CD4-positive, alpha-beta T cell treated with Interleukin-21 for 1 hour (primary cell): ENCODE measurements around the gene PIGP.
"Not testable (repeated sequence)": the region's sequence is repeated elsewhere in the genome, so short reads cannot be mapped to it uniquely, and the experiment has no call there.

Experiments
- DNase-seq: peaks from one replicate; pipeline ENCODE4 v3.0.0-alpha.2; 2020

The PIGP gene

DNA sequence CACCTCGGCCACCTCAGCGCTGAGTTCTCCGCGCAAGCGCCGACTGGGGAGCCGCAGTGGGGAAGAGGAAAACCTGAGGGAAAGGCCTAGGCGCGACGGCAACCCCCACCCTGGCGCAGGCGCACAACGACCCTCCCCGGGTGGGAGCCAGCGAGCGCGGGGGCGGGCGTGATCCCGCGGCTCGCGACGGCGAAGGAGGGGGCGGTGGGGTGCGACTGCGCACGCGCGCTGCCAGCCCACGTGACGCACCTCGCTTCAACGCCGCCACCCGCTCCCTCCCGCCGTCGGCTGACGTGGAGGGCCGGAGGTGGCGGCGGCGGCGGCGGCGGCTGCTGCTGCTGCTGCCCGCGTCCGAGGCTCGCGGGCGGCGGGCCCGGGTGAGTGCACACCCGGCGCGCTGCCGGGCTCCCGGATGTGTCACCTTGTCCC, at the start of gene PIGP, which contains the start of gene TTC3:
Gene PIGP (minus strand): TSS at position 84 of the 429 bp plus-strand sequence. CDS start 556 bp downstream, outside the sequence.
Gene TTC3 (plus strand): TSS at position 267 of the 429 bp plus-strand sequence. CDS start 14,004 bp downstream, outside the sequence.
- peak; percentile 95 for DNase-seq

DNA sequence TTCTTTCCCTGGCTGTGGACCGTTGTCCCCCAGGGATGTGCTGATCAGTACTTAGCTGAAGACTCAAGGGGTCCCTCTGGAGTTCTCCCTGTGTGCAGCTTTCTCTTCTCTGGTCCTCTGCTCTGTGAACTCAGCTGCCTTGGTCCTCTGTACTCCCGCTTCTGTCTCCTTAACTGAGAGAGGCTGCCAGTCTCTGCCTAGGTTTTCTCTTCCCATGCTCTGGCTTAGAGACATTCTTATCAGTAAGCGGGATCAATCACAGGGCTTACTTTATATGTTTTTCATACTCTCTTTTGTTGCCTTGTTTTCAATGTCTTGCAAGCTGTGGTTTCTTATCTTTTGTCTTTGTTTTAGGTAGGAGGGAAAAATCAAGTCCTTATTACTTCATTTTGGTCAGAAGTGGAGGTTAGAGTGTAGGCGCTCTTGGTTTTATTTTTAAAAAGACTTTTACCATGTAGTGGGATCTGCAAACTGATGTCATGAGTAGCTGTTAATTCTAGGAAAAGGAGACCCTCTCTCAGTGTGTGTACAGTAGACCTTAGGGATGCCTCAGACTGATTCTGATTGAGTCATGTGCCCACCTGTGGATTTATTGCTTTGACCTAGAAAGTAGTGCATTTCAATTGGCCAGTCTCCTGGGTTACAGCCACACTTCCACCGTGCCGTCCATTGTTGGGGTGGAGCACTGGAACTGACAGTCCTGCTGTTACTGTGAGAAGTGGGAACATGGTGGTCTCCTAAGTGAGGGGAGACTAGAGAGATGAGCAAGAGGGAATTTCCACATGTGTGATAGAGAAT, 46.7 kb upstream of the PIGP start:
- DNase-seq, result no peak

DNA sequence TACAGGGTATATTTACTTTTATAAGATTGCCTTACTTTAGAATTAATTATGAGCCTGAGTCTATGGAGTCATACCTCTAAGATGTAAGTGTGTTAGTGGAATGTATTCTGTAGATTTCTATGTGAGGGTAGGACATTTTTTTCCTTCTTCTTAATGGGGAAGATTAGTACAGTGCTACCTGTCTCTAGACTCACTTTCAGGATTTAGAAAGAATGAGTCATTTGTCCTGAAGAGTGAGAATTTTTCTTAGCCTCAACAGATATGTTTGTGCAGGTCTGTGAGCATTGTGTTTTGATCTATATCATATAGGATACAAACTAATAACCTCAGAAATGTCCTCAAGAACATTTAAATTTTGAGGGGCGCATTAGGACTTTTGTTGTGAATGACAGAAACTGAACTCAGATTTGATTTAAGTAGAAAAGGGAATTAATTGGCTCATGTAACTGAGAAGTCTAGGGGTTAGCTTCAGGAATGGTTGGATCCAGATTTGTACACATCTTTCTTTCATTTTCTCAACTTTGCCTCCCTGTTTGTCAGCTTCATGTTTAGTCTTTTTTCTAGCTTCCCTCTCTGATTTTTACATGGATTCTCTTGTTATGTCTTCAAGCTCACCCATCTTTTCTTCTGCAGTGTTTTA, 45.4 kb upstream of the PIGP start:
- no peak for DNase-seq

DNA sequence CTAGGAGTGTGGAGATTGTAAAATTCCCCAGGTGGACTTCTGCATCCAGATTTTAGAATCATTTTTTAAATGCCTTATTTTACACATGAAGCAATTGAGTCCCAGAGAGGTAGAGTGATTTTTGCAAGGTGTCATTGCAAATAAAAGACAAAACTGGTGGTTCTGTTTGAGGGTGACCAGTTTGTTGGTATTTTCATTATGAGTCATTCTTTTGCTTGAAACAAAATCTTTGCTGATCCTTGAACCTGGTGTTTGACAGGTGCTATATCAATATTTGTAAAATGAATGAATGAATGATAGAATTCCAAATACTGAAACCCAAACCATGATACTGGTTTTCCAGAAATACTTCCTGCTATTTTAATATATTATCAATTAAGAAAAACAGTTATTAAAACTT, 44.3 kb upstream of the PIGP start:
- no peak for DNase-seq

DNA sequence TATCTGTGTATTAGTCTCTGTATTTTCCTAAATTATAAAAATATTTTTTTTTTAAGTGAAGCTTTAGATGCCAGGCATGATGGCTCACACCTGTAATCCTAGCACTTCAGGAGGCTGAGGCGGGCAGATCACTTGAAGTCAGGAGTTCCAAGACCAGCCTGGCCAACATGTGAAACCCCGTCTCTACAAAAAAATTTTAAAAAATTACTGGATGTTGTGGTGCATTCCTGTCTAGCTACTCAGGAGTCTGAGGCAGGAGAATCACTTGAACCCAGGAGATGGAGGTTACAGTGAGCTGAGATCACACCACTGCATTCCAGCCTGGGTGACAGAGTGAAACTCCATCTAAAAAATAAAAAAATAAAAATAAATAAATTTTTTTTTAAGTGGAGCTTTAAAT, 43.6 kb upstream of the PIGP start:
- DNase-seq, result not testable (repeated sequence)

DNA sequence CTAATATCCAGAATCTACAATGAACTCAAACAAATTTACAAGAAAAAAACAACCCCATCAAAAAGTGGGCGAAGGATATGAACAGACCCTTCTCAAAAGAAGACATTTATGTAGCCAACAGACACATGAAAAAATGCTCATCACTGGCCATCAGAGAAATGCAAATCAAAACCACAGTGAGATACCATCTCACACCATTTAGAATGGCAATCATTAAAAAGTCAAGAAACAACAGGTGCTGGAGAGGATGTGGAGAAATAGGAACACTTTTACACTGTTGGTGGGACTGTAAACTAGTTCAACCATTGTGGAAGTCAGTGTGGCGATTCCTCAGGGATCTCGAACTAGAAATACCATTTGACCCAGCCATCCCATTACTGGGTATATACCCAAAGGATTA, 41.4 kb upstream of the PIGP start:
- not testable (repeated sequence) for DNase-seq

DNA sequence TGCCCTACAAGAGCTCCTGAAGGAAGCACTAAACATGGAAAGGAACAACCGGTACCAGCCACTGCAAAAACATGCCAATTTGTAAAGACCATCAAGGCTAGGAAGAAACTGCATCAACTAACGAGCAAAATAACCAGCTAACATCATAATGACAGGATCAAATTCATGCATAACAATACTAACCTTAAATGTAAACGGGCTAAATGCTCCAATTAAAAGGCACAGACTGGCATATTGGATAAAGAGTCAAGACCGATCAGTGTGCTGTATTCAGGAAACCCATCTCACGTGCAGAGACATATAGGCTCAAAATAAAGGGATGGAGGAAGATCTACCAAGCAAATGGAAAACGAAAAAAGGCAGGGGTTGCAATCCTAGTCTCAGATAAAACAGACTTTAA, 38.2 kb upstream of the PIGP start:
- DNase-seq, result not testable (repeated sequence)

DNA sequence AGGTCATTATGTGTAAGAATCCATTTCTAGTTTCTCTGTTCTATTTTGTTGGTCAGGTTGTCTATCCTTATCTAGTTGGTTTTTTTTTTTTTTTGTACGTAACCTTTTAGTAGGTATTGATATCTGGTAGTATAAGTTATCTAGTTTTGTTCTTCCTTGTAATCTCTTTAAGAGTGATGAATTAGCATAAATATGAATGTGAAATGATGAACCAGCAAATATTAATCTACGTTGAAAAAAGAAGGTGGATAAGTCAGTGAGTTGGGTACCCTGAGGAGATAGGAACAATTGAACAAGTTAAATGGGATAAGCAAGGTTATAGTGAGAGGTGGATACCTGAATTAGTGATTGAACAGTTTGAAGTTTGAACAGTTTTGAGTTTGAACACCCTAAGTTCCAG, 34.1 kb upstream of the PIGP start:
- no peak for DNase-seq

DNA sequence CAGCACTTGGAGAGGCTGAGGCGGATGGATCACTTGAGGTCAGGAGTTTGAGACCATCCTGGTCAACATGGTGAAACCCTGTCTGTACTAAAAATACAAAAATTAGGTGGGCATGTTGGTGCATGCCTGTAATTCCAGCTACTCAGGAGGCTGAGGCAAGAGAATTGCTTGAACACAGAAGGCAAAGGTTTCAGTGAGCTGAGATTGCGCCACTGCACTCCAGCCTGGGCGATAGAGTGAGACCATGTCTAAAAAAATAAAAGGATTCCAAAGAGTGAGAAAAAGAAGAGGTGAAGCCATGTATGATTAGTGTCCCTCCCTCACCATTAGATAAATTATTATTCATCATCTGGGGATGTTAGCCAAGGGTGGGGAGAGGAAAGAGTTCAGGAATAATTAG, 29.9 kb upstream of the PIGP start:
- DNase-seq, result not testable (repeated sequence)

DNA sequence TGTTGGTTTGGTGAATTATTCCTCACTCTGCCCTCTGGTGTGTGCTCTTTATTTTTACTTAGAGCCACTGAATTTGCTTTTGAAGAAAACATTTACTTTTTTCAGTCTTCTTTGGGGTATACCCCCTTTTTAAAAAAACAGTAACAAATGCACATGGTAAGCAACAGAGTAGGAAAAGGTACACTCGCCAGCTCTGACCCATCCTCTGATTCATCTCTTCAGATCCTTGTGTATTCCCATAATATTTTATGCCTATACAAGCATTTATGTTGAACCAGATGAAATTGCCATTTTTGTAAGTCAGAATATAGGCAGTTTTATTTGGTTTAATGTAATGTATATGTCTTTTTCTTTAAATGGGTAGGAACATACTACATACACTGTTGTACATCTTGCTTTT, 28.5 kb upstream of the PIGP start:
- no peak for DNase-seq

DNA sequence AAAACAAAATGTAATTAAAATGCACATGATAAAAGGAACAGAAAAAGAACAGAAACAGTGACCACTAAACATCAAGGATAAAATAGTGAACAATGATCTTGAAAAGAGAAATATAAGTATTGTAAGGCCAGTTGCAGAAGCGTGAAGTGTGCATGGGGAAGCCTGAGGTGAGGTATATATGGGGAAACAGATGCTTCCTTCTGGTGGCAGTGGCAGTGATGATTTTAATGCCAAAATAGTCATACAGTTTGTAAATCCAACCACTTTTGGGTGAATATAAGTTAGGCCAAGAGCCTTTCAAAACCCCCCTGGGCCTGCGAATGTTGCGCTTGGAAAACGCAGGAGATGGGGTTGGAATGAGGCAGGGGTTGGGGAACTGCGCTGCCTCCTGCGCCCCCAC, 27.4 kb upstream of the PIGP start:
- DNase-seq, result no peak

DNA sequence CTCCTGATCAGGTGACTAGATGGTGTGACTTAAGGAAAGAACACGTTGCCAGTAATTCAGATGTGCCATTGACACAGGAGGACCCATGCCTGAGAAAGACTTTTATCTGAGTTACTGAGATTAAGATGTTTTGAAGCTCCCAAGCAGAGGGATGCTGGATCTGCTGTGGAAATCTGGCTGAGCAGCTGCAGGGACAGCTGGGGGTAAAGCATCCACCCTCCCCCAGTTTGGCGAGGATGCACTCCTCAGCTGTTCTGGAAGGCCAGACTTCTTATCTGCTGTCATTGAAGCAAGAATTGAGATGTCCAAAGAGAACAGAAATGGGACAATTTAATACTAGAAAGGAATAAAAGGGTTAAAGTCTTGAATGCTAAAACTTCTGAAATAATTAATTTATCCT, 25.9 kb upstream of the PIGP start:
- DNase-seq, result no peak

DNA sequence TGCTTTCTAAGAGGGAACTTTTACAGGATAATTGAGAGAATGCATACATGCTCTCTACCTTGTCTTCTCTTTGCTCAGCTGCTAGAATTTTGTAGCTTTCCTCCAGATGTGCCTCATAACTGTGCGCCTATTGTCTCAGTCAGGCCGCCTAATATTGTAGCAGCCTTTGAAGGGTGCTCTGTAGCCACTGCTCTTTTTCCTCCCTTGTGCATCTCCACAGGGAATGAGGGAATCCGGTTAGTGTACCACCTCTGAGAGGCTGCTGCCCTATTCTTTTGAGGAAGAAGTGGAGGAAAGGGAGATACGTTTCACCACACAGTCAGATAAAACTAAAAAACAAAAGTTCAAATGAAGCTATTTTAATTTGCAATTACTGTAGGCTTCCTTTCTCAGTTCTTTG, 22.9 kb upstream of the PIGP start:
- DNase-seq, result no peak

DNA sequence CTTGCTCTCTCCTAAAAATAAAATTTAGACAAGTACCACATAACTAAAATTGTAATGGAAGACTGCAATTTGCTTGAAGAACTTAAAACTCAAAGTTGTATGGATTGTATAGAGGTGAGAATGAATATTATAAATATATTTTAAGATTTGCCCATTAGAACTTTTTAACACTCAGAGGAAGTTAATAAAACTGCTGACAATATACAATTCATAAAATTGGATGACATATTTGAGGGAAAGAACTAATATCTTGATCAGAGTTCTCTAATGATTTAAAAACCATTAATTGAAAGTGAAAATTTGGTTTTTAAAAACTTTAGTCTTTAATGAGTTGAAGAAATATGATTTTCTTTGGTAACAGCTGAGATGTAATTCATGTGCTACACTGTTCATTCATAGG, 21.1 kb upstream of the PIGP start:
- DNase-seq, result no peak

DNA sequence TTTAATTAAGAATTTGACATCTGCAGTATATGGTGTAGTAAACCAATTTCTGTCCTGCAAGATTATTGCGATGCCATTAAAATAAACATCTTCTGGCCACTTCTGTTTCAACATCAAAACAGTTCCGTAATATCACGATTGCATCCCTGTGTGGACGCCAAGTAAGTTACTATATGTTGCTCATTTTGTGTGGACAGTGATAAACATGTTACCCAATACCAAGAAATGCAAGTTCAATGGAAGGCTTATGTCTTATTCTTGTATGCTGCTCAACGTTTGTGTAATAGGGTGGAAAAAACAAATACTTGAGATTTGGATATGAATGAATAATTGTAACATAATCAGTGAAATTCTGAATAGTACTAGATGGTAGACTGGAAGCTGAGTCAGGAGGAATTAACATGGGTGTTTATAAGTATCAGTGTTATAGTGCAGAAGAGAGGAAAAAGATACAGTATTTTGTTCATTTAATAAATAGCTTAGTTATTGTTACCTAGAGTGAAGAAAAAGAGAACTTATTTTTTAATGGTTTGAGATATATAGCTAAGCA, 15.4 kb upstream of the PIGP start:
- no peak for DNase-seq

DNA sequence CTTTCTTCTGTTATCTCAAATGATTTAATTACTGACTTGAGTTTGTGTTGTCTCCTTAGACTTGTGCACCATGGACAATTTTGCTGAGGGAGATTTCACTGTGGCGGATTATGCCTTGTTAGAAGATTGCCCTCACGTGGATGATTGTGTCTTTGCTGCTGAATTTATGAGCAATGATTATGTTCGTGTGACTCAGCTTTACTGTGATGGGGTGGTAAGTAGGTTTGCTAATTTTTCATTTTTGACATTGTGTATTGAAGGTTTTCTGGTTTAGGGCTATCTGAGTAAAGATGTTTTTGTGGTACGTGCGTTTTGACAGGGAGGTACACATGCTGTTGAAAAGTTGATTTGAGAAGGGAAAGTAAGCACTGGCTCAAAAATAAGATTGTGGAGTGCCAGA, 14.3 kb upstream of the PIGP start:
- no peak for DNase-seq

DNA sequence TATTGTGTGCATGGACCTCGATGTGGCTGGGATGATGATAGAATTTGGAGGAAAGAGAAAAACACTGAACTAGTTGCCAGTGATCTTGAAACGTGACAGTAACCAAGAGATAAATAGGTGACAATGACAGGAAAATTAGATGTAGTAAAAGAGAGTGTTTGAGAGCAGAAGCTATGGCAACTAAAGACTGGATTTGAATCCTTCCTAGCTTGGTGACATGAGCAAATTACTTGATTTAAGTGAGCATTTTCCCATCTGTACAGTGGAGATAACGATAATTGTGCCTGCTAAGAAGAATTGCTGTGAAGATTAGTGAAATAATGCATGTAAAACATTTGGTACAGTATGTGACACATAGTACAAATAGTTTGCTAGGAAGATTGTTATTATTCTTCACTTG, 12.9 kb upstream of the PIGP start:
- no peak for DNase-seq

DNA sequence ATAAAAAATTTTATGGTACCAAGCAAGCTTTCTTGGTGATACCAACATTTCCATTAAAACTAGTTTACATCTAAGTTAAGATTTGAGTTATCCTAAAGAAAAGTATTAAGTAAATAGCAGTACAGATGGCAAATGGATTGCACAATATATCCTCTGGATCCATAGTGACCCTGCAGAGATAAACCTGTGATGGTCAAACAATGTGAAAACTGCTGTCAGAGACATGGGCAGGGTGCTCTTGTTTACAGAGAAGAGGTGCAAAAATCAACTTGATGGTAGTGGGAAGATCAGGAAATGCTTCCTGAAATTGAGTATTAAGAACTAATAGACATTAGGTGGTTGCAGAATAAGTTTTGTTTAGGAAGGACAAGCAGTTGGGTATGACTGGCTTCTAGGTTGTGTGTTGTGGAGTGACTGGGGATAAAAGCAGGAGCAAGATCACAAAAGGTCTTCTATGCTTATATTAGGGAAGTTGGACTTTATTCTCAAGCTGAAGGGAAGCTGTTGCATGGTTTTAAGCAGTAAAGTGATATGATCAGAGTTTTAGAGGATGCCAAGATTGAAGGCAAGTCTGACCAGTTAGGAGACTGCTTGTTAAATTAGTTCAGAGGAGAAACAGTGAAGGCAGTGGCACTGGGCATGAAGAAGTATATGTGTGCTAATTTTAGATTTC, 10.1 kb upstream of the PIGP start:
- no peak for DNase-seq

DNA sequence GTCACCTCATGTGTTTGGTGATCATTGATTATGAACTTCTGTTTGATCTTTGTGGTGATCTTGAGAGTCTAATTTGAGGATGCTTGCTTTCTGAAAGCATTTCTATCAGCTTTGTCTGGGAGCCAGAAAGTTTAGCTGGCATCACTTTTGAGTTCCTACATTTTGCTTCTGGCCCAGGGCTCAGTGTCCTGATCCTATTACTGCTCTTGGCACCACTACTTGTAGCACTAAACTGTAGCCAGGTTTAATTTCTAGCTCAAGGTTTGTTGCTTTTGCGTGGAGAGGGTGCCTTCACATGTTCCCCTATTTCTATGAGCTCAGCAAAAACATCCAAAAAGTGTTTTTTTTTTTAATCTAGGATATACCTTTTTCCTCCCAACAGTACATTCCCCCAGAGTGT, 9.5 kb upstream of the PIGP start:
- DNase-seq, result no peak

DNA sequence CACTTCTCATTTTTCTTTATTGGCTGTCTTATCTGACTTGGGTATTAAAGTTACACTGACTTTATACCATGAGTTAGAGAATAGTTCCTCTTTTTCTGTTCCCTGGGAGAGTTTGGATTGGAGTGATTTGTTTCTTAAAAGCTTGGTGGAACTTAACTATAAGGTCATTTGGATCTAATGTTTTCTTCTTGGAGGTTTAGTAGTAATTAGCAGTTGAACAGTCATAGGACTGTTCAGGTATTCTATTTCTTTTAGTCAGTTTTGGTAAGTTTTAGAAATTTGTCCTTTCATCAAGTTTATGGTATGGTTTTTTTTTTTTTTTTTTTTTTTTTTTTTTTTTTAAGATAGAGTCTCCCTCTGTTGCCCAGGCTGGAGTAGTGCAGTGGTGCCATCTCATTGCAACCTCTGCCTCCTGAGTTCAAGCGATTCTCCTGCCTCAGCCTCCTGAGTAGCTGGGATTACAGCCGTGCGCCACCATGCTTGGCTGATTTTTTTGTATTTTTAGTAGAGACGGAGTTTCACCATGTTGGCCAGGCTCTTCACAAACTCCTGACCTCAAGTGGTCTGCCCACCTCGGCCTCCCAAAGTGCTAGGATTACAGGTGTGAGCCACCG, 6.4 kb upstream of the PIGP start:
- DNase-seq, result no peak

DNA sequence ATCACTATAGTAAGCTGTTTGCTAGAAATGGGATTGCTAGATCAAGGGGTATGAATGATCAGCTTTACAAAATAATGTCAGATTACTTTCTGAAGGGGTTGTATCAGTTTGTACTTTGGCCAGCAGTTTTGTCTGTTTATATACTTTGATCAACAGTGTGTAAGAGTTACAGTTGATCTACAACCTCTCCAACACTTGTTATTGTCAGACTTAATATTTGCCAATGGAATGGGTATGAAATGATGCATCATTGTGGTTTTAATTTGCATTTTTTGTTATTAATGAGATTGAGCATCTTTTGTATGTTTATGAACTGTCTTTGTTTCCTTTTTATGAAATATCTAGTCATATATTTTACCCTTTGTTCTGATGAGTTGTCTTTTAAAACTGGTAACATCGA, 4.5 kb upstream of the PIGP start:
- no peak for DNase-seq

DNA sequence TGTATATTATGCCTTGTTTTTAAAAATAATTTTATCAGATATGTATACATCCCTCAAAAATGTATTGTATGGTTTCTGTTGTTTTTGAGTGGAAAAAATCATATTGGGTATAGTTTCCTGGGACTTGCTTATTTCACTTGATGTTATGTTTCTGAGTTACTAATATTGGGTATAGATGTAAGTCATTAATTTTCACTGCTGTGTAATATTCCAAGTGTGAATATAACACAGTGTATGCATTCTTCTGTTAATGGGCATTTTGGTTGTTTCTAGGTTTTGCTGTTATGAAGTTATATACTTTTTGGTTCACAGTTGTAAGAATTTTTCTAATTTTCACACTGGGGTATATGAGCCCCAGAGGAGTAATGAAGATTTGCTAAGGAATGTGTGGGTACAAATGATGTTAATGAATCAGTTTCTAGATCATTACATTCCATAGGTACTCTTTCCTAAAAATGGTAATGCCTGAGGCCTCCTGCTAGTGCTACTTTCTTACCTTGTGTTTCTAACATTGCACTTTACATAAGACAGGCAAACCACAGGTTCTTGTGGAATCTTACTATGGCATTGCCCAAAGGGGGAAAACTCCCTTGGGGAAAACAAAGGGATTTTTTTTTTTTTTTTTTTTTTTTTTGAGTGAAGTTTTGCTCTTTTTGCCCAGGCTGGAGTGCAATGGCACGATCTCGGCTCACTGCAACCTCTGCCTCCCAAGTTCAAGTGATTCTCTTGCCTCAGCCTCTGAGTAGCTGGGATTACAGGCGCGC, 3.4 kb upstream of the PIGP start:
- no peak for DNase-seq
